ACHN (cell line): ENCODE results near the gene C1orf167.

Source experiments
- DNase-seq: peaks from one replicate; pipeline ENCODE4 v3.0.0-alpha.2; 2015
- in situ Hi-C: cut with HindIII; loops from 2 replicates; pipeline ENCODE4 v1.10.0; 2017; ENCODE audit warnings: low sequenced_read_pairs, low pct_ligation_motif_present, low pct_unique_long_range_greater_than_20kb

Gene C1orf167

GRCh38 chr1:11838349-11839272 is 76.6 kb downstream of the C1orf167 start:
- DNase-seq, result peak; percentile 48
- in situ Hi-C loops, result no loop called here
